Measurements from ENCODE around the gene SYNGR2. TPM values are rescaled to one million over a fixed set of nuclear protein-coding genes. Genes with fewer than 3 reads are reported as not detected.

SYNGR2 gene
- total RNA-seq, 1 donor from 2014 or later, result 86.9 TPM

- Histone ChIP-seq H3K9me3 (replicated peaks) (no peaks in the 10 kb centered on the region), H3K4me3 (no peak overlapping the region), H3K36me3 (peaks cover 66% of the 10 kb centered on the region), H3K4me1 (peaks cover 52% of the 10 kb centered on the region), H3K27me3 (ENCODE audit: low read depth) (no peaks in the 10 kb centered on the region), H3K27ac (replicated peaks) (peak overlapping the region; percentile 8)
- intact Hi-C loops (cut with micrococcal nuclease), result no loop called here
- no peak for TF ChIP-seq CTCF (IDR thresholded peaks at IDR 0.05; ENCODE audit: borderline replicate concordance)
- no peak for DNase-seq
These were observed 46.0 kb upstream of the SYNGR2 start for GRCh38 chr17:78122216-78122930.

- Histone ChIP-seq H3K36me3 (peaks cover 66% of the 10 kb centered on the region), H3K4me3 (no peak overlapping the region), H3K27me3 (ENCODE audit: low read depth) (no peaks in the 10 kb centered on the region), H3K4me1 (peaks cover 52% of the 10 kb centered on the region), H3K27ac (replicated peaks) (no peak overlapping the region), H3K9me3 (replicated peaks) (no peaks in the 10 kb centered on the region)
- TF ChIP-seq CTCF (IDR thresholded peaks at IDR 0.05; ENCODE audit: borderline replicate concordance), result no peak
- intact Hi-C loops (cut with micrococcal nuclease), result no loop called here
- DNase-seq, result no peak
These were observed 45.5 kb upstream of the SYNGR2 start for GRCh38 chr17:78122931-78123249.

- no peak overlapping the region for H3K27ac ChIP-seq (replicated peaks)
- H3K9me3 ChIP-seq (replicated peaks), result no peaks in the 10 kb centered on the region
- peaks cover 55% of the 10 kb centered on the region for H3K4me1 ChIP-seq
- H3K4me3 ChIP-seq, result no peak overlapping the region
- TF ChIP-seq CTCF (IDR thresholded peaks at IDR 0.05; ENCODE audit: borderline replicate concordance), result no peak
- no peak for DNase-seq
- intact Hi-C loops (cut with micrococcal nuclease), result no loop called here
- H3K36me3 ChIP-seq, result peaks cover 66% of the 10 kb centered on the region
- no peaks in the 10 kb centered on the region for H3K27me3 ChIP-seq (ENCODE audit: low read depth)
These were observed 45.0 kb upstream of the SYNGR2 start for GRCh38 chr17:78123258-78123929.

- H3K27me3 ChIP-seq (ENCODE audit: low read depth), result no peaks in the 10 kb centered on the region
- TF ChIP-seq CTCF (IDR thresholded peaks at IDR 0.05; ENCODE audit: borderline replicate concordance), result no peak
- H3K9me3 ChIP-seq (replicated peaks), result no peaks in the 10 kb centered on the region
- H3K4me3 ChIP-seq, result peak overlapping the region; percentile 82
- peaks cover 63% of the 10 kb centered on the region for H3K4me1 ChIP-seq
- H3K27ac ChIP-seq (replicated peaks), result peak overlapping the region; percentile 93
- intact Hi-C loops (cut with micrococcal nuclease), result no loop called here
- no peak for DNase-seq
- H3K36me3 ChIP-seq, result peaks cover 57% of the 10 kb centered on the region
These were observed 44.1 kb upstream of the SYNGR2 start for GRCh38 chr17:78124081-78124835.

GRCh38 chr17:78124836-78125137, 43.6 kb upstream of the SYNGR2 start:
- no peaks in the 10 kb centered on the region for H3K27me3 ChIP-seq (ENCODE audit: low read depth)
- H3K27ac ChIP-seq (replicated peaks), result peak overlapping the region; percentile 93
- H3K36me3 ChIP-seq, result peaks cover 56% of the 10 kb centered on the region
- H3K9me3 ChIP-seq (replicated peaks), result no peaks in the 10 kb centered on the region
- H3K4me1 ChIP-seq, result peaks cover 68% of the 10 kb centered on the region
- H3K4me3 ChIP-seq, result peak overlapping the region; percentile 82
- intact Hi-C loops (cut with micrococcal nuclease), result no loop called here
- DNase-seq, result no peak
- no peak for TF ChIP-seq CTCF (IDR thresholded peaks at IDR 0.05; ENCODE audit: borderline replicate concordance)
